Measurements from ENCODE around the gene MAPKAPK3.

The MAPKAPK3 gene

GRCh38 chr3:50648313-50648712 is 31.4 kb downstream of the MAPKAPK3 start:
- DNase-seq (ENCODE audit: extremely low read depth, insufficient read length) = no peak
- H3K27me3 ChIP-seq (replicated peaks; ENCODE audit: control insufficient read depth, insufficient read depth, low read length) = no peaks in the 10 kb centered on the region
- no peaks in the 10 kb centered on the region for H3K36me3 ChIP-seq (ENCODE audit: control insufficient read depth, insufficient read depth, low read length)
- no peak for TF ChIP-seq CTCF (IDR thresholded peaks at IDR 0.05; ENCODE audit: insufficient read depth, low read length, poor library complexity, severe bottlenecking)
- no peak overlapping the region for H3K4me3 ChIP-seq (replicated peaks; ENCODE audit: low read depth, low read length)

- no peak overlapping the region for H3K4me3 ChIP-seq (replicated peaks; ENCODE audit: low read depth, low read length)
- no peaks in the 10 kb centered on the region; the same call in 1 of the 2 replicates for H3K27me3 ChIP-seq (replicated peaks; ENCODE audit: control insufficient read depth, insufficient read depth, low read length)
- no peak for TF ChIP-seq CTCF (IDR thresholded peaks at IDR 0.05; ENCODE audit: insufficient read depth, low read length, poor library complexity, severe bottlenecking)
- DNase-seq (ENCODE audit: extremely low read depth, insufficient read length) = no peak
- H3K36me3 ChIP-seq (ENCODE audit: control insufficient read depth, insufficient read depth, low read length) = no peaks in the 10 kb centered on the region
These were observed 32.0 kb downstream of the MAPKAPK3 start for GRCh38 chr3:50648944-50649343.

GRCh38 chr3:50649451-50649931 is 32.5 kb downstream of the MAPKAPK3 start:
- no peak for TF ChIP-seq CTCF (IDR thresholded peaks at IDR 0.05; ENCODE audit: insufficient read depth, low read length, poor library complexity, severe bottlenecking)

GRCh38 chr3:50650018-50650417 is 33.1 kb downstream of the MAPKAPK3 start:
- no peak for TF ChIP-seq CTCF (IDR thresholded peaks at IDR 0.05; ENCODE audit: insufficient read depth, low read length, poor library complexity, severe bottlenecking)
- Histone ChIP-seq H3K36me3 (ENCODE audit: control insufficient read depth, insufficient read depth, low read length) (no peaks in the 10 kb centered on the region), H3K4me3 (replicated peaks; ENCODE audit: low read depth, low read length) (no peak overlapping the region), H3K27me3 (replicated peaks; ENCODE audit: control insufficient read depth, insufficient read depth, low read length) (no peaks in the 10 kb centered on the region; the same call in 1 of the 2 replicates)
- no peak for DNase-seq (ENCODE audit: extremely low read depth, insufficient read length)

More at GRCh38 chr3:50649451-50649931, 32.5 kb downstream of the MAPKAPK3 start:
- no peaks in the 10 kb centered on the region for H3K36me3 ChIP-seq (ENCODE audit: control insufficient read depth, insufficient read depth, low read length)
- no peak overlapping the region for H3K4me3 ChIP-seq (replicated peaks; ENCODE audit: low read depth, low read length)
- no peak for DNase-seq (ENCODE audit: extremely low read depth, insufficient read length)
- H3K27me3 ChIP-seq (replicated peaks; ENCODE audit: control insufficient read depth, insufficient read depth, low read length) = no peaks in the 10 kb centered on the region; the same call in 1 of the 2 replicates

GRCh38 chr3:50651445-50651844 is 34.5 kb downstream of the MAPKAPK3 start:
- Histone ChIP-seq H3K36me3 (ENCODE audit: control insufficient read depth, insufficient read depth, low read length) (no peaks in the 10 kb centered on the region), H3K4me3 (replicated peaks; ENCODE audit: low read depth, low read length) (no peak overlapping the region), H3K27me3 (replicated peaks; ENCODE audit: control insufficient read depth, insufficient read depth, low read length) (no peaks in the 10 kb centered on the region; the same call in 1 of the 2 replicates)
- no peak for TF ChIP-seq CTCF (IDR thresholded peaks at IDR 0.05; ENCODE audit: insufficient read depth, low read length, poor library complexity, severe bottlenecking)
- DNase-seq (ENCODE audit: extremely low read depth, insufficient read length) = no peak
